Loucy (cell line): ENCODE measurements around the gene SLAMF7.

Experiments
- CTCF ChIP-seq: fragments of 200-600 bp; sonication (generic); conservative IDR thresholded peaks from 2 replicates; pipeline ENCODE4 v1.5.1; 2014; ENCODE audit warnings: mild to moderate bottlenecking, antibody characterized with exemption, low read length
- EZH2phosphoT487 ChIP-seq: fragments of 200-600 bp; IDR thresholded peaks from 2 replicates; pipeline ENCODE4 v1.6.1; 2018; ENCODE audit warnings: antibody characterized with exemption, mild to moderate bottlenecking, moderate library complexity, borderline replicate concordance

DNA sequence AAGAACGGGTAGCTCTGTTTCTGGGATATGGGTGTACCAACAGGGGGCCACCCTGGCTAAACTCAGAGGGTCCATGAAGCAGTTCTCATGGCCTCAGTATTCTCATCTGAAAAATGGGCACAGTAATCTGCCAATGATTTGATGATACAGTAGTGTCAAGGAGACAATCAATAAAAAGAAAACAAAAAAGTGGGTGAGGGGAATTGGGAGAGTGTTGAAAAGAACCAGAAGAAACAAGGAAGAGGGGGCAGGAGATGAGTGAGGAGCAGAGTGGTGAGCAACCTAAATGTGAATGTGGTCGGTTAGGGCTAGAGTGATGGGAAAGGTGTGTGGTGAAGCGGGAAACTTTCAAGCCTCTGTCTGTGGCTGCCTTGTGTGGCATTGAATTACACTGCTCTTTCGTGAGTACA lies 2.0 kb downstream of the SLAMF7 start:
- TF ChIP-seq CTCF (no peak), EZH2phosphoT487 (no peak)
